HG03196 (cell line): ENCODE data around the gene ROR2.
"Not testable (repeated sequence)": the region's sequence is repeated elsewhere in the genome, so short reads cannot be mapped to it uniquely, and the experiment has no call there.

Source experiments
- ATAC-seq: cut with Tn5 transposase; IDR thresholded peaks from one replicate; pipeline ENCODE4 v1.9.1; 2021; ENCODE audit not compliant: unreplicated experiment

Gene ROR2

DNA sequence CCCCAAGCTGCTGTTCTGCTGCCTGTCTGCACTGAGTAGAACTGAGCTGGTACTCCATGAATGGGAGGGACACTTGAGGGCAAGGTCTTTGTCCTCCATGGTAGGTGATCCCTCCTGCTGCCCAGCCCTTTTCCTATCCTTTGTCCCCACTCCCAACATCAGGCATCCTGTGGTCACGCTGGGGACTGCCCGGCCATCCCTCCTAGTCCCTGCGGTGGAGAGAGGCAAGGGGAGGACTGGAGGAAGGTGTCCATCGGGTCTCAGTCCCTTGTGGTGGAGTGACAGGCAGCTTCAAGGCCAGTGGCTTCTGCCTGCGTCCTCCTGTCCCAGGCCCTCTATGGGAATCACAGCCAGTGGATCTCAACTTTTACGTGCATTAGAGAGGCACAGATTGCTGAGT, 25.9 kb downstream of the ROR2 start:
- no peak for ATAC-seq

DNA sequence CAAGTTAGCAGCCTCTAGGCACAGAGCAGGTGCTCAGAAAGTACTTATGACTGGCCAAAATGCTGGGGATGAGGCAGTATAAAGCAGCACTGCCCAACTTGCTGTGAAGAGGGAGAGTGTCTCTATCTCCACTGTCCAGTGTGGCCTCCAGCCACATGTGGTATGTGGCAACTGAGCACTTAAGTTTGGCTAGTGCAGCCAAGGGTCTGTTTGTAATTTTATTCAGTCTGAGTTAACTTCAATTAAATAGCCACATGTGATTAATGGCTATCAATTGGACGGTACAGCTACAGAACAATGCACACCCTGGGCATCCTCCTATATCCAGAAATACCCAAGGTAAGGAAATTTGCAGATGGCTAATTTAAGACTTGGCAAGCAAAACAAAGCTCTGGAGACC, 26.9 kb downstream of the ROR2 start:
- ATAC-seq: no peak

- ATAC-seq: no peak
Observed at GRCh38 chr9:91921371-91921770, 28.7 kb downstream of the ROR2 start.

DNA sequence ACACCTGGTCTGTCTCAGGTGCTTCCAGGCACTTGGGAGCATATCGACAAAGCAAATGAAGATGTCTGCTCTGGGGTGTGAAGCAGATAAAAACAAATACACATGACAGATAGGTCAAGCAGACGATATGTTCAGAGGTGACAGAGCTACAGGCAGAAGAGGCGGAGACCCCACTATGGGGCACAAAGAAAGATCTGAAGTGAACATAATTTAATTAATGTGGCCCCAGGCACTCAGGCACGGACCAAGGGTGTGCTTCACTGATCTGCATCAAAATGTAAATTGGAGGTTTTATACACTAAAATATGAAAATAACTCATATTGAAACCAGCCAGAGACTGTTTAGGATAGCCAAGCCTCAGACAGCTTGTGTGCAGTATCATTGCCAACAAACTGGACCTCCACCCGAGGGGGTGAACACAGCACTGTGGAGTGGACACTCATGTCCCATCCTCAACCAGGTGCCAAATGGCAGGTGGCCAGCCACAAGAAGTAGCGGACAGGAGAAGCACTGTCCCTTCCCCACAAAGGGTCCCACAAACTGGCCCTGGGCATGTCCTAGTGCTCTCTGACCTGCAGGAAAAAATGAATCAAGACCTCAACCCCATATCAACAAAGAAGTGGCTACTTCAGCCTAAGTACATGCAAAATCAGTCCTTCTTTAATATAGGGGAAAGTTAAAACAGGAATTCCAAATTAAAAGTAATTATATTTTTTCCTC, 29.2 kb downstream of the ROR2 start:
- ATAC-seq: no peak

DNA sequence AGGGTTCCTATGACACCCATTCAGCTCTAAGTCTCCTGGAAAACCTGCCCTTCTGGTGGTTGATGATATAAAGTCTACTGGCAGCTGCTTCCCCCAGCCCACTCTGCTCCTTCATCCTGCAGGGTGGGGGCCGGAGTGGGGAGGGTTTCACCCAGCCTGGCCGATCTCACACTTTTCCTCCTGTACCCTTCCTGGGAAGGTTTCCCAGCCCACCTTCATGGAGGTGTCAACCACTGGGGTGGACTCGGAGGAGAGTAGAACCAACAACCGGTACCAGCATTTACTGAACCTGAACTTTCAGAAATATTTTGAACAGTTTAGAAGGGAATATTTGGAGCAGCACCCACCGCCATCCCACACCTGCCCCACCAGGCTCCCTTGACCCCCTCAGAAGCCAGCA, 30.4 kb downstream of the ROR2 start:
- no peak for ATAC-seq

GRCh38 chr9:91917436-91917835, 32.6 kb downstream of the ROR2 start:
- no peak for ATAC-seq

DNA sequence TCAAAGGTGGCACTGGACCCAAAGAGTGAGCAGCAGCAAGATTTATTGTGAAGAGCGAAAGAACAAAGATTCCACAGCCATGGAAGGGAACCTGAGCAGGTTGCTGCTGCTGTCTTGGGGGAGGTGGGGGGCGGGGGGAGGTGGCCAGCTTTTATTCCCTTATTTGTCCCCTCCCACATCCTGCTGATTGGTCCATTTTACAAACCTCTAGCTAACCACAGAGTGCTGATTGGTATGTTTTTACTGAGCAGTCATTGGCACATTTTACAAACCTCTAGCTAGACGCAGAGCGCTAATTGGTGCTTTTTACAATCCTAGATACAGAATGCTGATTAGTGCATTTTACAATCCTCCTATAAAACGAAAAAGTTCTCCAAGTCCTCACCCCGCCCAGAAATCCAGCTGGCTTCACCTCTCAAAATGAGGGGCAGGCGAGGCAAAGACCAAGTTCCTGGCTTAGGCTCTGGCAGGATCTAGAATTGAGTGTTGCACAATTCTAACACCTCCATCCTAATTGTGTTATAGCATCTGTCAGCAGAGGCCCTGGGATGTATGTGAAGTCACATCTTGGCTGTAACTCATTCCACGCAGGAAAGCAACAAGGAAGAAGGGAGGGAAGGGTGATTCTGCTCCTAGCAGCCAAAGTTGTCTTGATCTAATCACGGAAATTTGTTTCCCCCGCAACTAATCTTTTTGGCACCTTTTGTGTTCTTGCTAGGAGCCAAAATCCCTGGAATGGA, 34.3 kb downstream of the ROR2 start:
- ATAC-seq: no peak

DNA sequence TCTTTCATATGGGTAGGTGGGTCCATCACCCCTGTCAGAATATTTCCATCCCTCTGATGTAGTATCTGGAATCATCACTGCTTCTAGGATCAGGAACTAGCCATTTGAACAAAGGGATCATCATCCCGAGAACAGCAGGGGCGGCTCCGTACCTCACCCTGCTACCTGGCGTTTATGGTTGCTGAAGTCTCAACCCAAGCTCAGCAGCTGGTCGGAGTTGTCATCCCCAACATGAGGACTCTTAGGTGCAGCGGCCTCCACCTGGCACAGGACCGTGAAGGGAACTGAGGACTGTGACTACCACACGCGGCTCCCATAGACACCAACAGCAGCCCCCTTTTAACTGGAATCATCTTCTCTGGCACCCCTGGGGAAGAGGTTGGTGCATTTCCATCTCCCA, 35.1 kb downstream of the ROR2 start:
- no peak for ATAC-seq

GRCh38 chr9:91914404-91914803, 35.6 kb downstream of the ROR2 start:
- no peak for ATAC-seq

DNA sequence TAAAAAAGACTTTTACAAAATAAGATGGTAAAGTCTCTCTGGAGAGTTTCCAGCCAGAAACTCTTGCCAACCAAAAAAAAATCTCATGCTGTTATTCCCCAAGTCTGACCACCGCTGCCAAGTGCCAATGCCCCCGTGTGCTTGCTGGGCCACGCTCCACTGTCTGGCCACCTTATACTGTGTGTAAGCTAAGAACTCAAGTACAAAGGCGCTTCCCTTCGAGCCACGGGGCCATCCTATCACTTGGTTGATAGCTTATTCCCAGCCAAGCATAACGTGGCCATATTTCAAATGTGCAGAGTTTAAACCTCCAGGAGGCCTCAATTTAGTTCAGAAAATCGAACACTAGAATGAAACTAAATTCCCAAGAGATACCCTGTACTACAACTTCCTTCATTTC, 36.0 kb downstream of the ROR2 start:
- no peak for ATAC-seq

- ATAC-seq: no peak
Observed at GRCh38 chr9:91913096-91913495, 36.9 kb downstream of the ROR2 start.

GRCh38 chr9:91911657-91912056, 38.4 kb downstream of the ROR2 start:
- ATAC-seq: no peak

DNA sequence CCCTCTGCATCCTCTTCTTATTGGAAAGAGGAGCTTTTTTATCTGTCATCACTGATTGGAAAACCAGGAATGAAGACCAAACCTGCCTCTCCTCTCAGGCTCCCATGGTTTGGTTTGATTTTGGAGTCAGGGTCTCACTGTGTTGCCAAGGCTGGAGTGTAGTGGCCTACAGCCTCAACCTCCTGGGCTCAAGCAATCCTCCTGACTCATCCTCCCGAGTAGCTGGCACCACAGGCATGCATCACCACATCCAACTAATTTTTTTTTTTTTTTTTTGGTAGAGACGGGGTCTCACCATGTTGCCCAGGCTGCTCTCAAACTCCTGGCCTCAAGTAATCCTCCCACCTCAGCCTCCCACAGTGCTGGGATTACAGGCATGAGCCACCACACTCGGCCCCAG, 40.8 kb downstream of the ROR2 start:
- not testable (repeated sequence) for ATAC-seq

- no peak for ATAC-seq
Observed at GRCh38 chr9:91908746-91909145, 41.3 kb downstream of the ROR2 start.

DNA sequence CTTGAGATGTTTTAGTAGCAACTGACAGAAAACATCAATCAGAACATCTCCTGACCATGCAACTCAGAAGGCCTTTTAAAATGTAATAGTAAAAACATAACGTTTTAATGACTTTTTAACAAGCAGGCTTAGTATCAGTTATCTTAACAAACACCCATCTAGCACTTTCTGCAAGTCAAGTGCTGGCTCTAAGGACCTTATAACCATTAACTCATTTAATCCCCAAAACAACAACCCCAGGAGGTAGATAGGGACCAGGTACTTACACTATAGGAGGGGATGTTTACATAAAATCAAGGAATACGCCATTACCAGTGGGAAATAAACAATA, 41.8 kb downstream of the ROR2 start:
- ATAC-seq: no peak

GRCh38 chr9:91907484-91908292, 42.3 kb downstream of the ROR2 start:
- no peak for ATAC-seq

GRCh38 chr9:91905991-91906469, 44.0 kb downstream of the ROR2 start:
- no peak for ATAC-seq

DNA sequence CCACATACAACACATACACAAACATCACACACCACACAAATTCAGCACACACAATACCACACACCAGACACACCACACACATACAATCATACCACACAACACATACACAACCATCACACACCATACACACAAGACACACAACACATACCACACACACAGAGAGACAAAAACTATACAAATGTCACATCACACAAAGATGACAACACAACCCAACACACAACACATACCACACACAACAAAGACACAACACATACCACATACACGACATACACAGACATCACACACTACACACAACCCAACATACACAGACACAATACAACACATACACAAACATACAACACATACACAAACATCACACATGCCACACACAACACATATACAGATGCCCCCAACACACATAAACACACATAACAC, 44.8 kb downstream of the ROR2 start:
- no peak for ATAC-seq

DNA sequence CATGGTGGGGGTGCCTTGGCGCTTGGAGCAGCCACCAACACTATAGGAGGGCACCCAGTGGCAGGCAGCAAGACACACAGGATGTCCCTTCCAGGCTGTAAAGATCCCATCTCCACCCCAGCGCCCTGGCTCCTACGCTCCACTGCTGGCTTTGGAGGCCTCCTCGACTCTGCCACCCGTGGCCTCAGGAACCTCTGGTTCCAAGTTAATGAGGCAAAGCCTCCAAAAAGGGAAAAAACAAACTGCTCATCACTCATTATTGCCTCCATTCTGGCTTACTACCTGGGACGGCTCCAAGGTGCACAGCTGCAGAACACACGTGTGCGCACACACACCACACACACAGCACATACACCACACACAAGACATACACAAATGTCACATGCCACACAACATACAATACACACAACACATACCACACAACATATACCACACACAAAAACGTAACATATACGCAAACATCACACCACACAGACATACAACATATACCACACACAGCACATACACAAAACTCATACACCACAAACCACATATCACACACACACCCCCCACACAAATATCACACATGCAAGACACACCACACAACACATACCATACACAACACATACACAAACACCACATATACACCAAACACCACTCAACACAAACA, 45.3 kb downstream of the ROR2 start:
- ATAC-seq: no peak

DNA sequence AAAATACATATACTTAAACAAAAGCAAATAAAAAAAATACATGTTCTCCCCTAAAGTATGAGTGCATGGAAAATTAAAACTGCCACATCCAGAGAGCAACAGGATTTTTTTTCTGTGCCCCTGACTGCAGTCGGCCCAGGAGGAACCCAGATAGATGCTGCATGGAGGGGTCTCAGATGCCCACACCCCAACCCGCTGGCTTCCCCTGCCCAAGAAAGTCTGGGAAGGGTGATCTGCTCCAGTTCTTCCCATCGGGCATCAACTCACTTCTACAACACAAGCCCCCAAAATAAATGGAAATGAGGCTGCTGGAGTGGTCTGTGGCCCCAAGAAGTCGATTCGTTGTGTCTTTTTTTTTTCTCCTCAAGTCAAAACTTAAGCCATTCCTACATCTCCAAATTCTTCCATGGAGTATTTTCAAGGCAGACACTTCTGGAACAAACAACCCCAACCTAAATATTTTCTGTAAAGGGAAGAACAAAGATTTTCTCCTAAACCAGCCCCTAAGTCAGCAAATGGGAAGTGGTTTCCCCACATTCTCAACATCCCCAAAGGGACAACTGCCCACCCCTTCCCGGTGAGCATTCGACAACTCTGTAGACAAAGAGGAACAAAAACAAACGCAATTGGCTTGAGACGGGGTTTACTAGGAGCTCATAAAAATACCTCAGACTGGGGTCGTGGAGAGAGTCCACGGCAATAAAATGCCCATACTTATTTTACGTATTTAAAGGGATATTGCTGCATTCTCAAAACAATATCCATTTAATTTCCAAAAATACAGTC, 46.7 kb downstream of the ROR2 start:
- ATAC-seq: no peak
